Measurements from ENCODE around the gene GCFC2. TPM values are rescaled to one million over a fixed set of nuclear protein-coding genes. Genes with fewer than 3 reads are reported as not detected.

Gene GCFC2
- total RNA-seq, 2 donors from 2014 or later: 17.1 to 22.4 TPM

DNA sequence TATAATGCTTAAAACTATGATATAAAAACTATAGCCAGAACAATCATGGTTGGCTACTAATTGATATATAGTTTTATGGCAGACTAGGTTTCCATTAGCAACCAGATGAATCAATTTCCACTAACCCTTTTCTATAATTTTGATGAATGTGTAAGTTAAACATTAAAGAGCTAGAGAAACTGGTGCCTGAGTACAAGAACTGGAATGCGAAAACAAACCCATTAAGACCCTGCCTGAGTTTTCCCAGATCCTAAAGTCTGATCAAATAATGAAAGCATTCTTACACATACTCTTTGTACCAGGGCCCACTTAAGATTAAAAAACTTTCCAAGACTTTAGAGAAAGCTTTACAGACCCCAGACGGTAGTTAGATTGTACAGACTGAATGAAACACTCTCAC, 42.8 kb downstream of the GCFC2 start:
- Mint-ChIP-seq H3K4me1 (no peaks in the 10 kb centered on the region), H3K27ac (no peak overlapping the region), H3K4me3 (no peak overlapping the region), H3K27me3 (no peaks in the 10 kb centered on the region), H3K36me3 (ENCODE audit: low read depth) (no peaks in the 10 kb centered on the region)
- no peak for DNase-seq
- ATAC-seq: no peak
- H3K9me3 ChIP-seq (ENCODE audit: control insufficient read depth, low read length, poor library complexity, severe bottlenecking): no peaks in the 10 kb centered on the region

DNA sequence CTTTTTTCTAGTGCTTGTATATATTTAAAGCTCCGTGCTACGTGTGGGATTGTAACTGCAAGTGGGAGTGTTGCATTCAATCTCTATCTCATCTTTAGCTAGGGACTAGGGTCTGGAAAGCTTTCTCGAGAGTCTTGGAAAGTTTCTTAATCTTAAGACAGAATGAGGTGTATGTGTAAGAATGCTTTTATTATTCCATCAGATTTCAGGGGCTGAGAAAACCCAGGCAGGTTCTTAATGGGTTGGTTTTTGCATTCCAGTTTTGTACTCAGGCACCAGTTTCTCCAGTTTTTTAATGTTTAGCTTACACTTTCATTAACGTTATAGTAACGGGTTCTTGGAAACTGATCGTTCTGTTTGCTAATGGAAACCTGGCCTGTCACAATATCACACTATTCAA, 43.8 kb downstream of the GCFC2 start:
- ATAC-seq (no peak), DNase-seq (no peak)
- Mint-ChIP-seq H3K36me3 (ENCODE audit: low read depth) (no peaks in the 10 kb centered on the region), H3K4me3 (no peak overlapping the region), H3K27ac (no peak overlapping the region), H3K4me1 (no peaks in the 10 kb centered on the region), H3K27me3 (no peaks in the 10 kb centered on the region)
- H3K9me3 ChIP-seq (ENCODE audit: control insufficient read depth, low read length, poor library complexity, severe bottlenecking): no peaks in the 10 kb centered on the region

DNA sequence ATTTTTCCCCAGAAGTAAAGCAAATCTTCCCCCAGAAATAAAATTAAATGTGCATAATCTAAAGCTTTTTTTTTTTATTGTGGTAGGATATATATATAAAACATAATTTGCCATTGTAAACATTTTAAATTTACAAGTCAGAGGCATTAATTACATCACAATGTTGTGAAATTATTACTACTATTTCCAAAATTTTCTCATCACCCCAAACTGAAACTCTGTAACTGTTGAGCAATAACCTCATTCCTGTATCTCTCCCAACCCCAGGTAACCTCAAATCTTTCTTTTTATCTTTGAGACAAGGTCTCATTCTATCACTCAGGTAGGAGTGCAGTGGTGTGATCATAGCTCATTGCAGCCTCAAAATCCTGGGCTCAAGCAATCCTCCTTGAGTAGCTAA, 52.9 kb downstream of the GCFC2 start:
- H3K4me1 Mint-ChIP-seq: peaks cover 5% of the 10 kb centered on the region
- no peak for DNase-seq
- H3K36me3 Mint-ChIP-seq (ENCODE audit: low read depth): peaks cover 13% of the 10 kb centered on the region
- no peak for ATAC-seq
- peaks cover 2% of the 10 kb centered on the region for H3K9me3 ChIP-seq (ENCODE audit: control insufficient read depth, low read length, poor library complexity, severe bottlenecking)
- H3K4me3 Mint-ChIP-seq: no peak overlapping the region
- no peaks in the 10 kb centered on the region for H3K27me3 Mint-ChIP-seq
- no peak overlapping the region for H3K27ac Mint-ChIP-seq

DNA sequence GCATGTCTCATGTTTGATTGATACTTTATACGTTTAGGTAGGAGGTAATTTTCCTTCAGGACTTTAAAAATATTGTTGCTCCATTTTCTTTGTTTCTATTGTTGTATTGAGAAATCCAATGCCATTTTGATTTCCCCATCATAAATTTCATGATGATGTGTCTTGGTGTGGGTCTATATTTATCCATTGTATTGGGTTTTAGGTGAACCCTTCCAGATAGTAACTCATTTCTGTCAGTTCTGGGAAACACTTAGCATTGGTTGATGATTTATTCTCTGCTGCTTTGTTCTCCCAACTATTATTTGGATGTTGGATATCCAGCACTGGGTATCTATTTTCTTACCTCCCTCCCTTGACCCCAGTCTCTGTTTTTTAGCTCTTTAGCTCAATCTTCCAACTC, 54.2 kb downstream of the GCFC2 start:
- H3K36me3 Mint-ChIP-seq (ENCODE audit: low read depth): peaks cover 13% of the 10 kb centered on the region
- ATAC-seq: no peak
- no peak for DNase-seq
- no peaks in the 10 kb centered on the region for H3K27me3 Mint-ChIP-seq
- H3K27ac Mint-ChIP-seq: no peak overlapping the region
- peaks cover 2% of the 10 kb centered on the region for H3K9me3 ChIP-seq (ENCODE audit: control insufficient read depth, low read length, poor library complexity, severe bottlenecking)
- no peak overlapping the region for H3K4me3 Mint-ChIP-seq
- H3K4me1 Mint-ChIP-seq: peaks cover 5% of the 10 kb centered on the region

DNA sequence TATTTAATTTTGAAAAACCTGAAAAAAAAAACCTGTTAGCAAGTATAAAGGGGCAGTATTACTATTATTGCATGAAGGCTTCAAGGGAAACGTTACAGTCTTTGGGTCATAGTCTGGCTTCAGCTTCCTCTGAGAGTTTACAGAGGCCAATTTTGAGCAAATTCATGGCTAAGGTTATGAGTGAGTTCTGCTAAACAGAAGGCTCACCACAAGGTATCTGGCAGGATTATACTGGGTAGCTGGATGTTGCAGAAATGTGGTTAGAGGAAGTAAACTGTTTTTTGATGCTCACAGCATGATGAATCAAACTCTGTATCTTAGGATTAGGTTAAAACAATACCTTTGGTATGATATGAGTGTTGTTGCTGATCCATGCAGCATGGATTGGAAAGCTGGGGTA, 54.9 kb downstream of the GCFC2 start:
- DNase-seq: no peak
- no peaks in the 10 kb centered on the region for H3K27me3 Mint-ChIP-seq
- ATAC-seq: no peak
- no peaks in the 10 kb centered on the region for H3K9me3 ChIP-seq (ENCODE audit: control insufficient read depth, low read length, poor library complexity, severe bottlenecking)
- peaks cover 13% of the 10 kb centered on the region for H3K36me3 Mint-ChIP-seq (ENCODE audit: low read depth)
- peaks cover 8% of the 10 kb centered on the region for H3K4me1 Mint-ChIP-seq
- no peak overlapping the region for H3K4me3 Mint-ChIP-seq
- no peak overlapping the region for H3K27ac Mint-ChIP-seq

DNA sequence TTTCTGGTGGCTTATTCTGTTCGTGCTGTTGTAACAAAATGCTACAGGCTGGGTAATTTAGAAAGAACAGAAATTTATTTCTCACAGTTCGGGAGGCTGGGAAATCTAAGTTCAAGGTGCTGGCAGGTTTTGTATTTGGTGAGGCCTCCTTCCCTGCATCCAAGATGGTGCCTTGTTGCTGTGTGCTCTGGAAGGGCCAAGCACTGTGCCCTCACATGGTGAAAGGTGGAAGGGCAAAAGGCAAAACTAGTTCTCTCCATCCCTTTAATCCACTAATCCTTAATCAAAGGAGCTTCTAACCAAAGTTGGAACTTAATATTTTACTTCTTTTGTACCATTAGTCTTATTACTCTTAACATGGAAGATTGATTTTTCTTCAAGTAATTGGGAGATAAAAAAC, 56.7 kb downstream of the GCFC2 start:
- Mint-ChIP-seq H3K4me1 (peaks cover 12% of the 10 kb centered on the region), H3K27me3 (no peaks in the 10 kb centered on the region), H3K4me3 (no peak overlapping the region), H3K27ac (no peak overlapping the region), H3K36me3 (ENCODE audit: low read depth) (peaks cover 12% of the 10 kb centered on the region)
- H3K9me3 ChIP-seq (ENCODE audit: control insufficient read depth, low read length, poor library complexity, severe bottlenecking): no peaks in the 10 kb centered on the region
- ATAC-seq (no peak), DNase-seq (no peak)

DNA sequence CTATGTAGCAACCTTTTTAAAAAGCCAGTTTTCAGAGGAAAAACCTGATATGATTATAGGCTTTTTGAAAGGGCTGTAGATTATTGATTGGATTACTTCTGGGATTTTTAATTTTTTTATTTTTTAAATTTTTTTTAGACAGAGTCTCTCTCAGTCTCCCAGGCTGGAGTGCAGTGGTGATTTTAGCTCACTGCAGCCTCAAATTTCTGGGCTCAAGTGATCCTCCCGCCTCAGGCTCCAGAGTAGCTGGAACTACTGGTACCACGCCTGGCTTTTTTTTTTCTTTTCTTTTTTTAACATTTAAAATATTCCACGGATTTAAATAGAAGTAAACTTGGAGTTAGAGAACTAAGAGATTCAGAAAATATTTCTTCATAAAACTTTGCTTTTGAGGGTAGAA, 62.9 kb downstream of the GCFC2 start:
- Mint-ChIP-seq H3K4me1 (peaks cover 12% of the 10 kb centered on the region), H3K27ac (peak overlapping the region; percentile 92), H3K27me3 (no peaks in the 10 kb centered on the region), H3K36me3 (ENCODE audit: low read depth) (peaks cover 4% of the 10 kb centered on the region), H3K4me3 (peak overlapping the region; percentile 95)
- DNase-seq: no peak
- no peaks in the 10 kb centered on the region for H3K9me3 ChIP-seq (ENCODE audit: control insufficient read depth, low read length, poor library complexity, severe bottlenecking)
- no peak for ATAC-seq

DNA sequence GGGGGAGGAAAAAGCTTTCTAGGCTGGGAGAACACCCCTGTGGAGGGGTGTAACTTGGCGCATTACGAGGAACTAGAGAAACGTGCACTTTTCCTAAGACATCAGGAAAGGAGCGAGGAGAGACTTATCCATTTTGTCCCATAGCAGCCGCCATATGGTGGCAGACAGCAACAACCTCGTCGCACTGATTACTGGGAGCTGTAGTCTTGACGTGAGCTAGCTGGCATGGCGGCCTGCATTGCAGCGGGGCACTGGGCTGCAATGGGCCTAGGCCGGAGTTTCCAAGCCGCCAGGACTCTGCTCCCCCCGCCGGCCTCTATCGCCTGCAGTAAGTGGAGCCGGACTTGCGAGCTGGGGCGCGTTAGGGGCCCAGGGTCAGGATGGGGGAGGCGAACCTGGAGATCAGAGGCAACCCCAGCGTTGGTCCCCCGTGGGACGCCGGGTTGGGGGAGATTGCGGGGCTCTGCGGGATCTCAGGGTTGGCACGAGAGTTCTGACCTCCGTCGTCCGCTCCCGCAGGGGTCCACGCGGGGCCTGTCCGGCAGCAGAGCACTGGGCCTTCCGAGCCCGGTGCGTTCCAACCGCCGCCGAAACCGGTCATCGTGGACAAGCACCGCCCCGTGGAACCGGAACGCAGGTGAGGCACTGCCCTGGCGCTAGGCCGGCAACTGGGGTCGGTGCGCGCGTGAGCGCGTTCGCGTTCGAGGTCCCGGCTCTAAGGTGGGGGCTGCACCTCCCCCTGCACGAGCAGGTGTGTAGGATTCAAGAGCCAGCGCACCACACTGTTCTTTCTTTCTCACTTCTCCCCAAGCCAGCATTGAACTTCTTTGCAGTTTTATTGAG, 63.9 kb downstream of the GCFC2 start, which contains the start of gene MRPL19:
MRPL19 (plus strand) TSS at position 201 of the 843 bp plus-strand sequence; CDS start at position 226, 25 bp downstream.
- H3K36me3 Mint-ChIP-seq (ENCODE audit: low read depth): peaks cover 4% of the 10 kb centered on the region
- H3K4me1 Mint-ChIP-seq: peaks cover 12% of the 10 kb centered on the region
- H3K27me3 Mint-ChIP-seq: no peaks in the 10 kb centered on the region
- H3K9me3 ChIP-seq (ENCODE audit: control insufficient read depth, low read length, poor library complexity, severe bottlenecking): no peaks in the 10 kb centered on the region
- peak within 1 kb of the TSS; percentile 95 for H3K4me3 Mint-ChIP-seq
- ATAC-seq (peak; percentile 98), DNase-seq (peak; percentile 50 to 51 (median 51))
- peak within 1 kb of the TSS; percentile 92 for H3K27ac Mint-ChIP-seq

DNA sequence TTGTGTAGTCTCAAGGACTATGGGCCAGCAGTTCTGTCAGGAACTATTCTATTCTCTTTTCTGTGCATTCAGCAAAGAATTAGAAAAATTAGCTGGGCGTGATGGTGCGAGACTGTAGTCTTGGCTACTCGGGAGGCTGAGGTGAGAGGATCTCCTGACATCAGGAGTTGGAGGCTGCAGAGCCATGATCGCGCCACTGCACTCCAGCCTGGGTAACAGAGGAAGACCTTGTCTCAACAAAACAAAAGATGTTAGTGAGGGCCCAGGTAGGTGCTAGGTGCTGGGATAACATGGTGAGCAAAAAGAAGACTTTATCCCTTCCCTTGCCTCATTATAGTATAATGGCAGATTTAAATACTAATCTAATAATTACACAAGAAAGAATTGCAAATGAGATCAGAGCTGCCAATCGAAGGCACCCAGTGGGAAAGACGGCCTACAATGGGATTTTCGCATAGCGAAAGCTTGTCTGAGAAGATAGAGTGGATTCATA, 64.6 kb downstream of the GCFC2 start:
- no peaks in the 10 kb centered on the region for H3K9me3 ChIP-seq (ENCODE audit: control insufficient read depth, low read length, poor library complexity, severe bottlenecking)
- no peaks in the 10 kb centered on the region for H3K27me3 Mint-ChIP-seq
- peak overlapping the region; percentile 92 for H3K27ac Mint-ChIP-seq
- ATAC-seq: no peak
- peaks cover 4% of the 10 kb centered on the region for H3K36me3 Mint-ChIP-seq (ENCODE audit: low read depth)
- H3K4me1 Mint-ChIP-seq: peaks cover 9% of the 10 kb centered on the region
- DNase-seq: no peak
- H3K4me3 Mint-ChIP-seq: peak overlapping the region; percentile 95

DNA sequence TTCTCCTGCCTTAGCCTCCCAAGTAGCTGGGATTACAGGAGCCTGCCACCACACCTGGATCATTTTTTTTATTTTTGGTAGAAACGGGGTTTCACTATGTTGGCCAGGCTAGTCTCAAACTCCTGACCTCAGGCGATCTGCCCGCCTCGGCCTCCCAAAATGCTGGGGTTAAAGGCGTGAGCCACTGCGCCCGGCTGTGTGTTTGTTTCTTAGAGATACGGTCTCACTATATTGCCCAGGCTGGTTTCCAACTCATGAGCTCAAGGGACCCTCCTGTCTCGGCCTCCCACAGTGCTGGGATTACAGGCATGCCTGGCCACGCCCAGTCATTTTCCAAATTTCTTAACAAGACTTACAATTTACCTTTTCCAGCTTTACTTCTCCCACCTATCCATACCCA, 65.1 kb downstream of the GCFC2 start:
- DNase-seq (no peak), ATAC-seq (no peak)
- H3K9me3 ChIP-seq (ENCODE audit: control insufficient read depth, low read length, poor library complexity, severe bottlenecking): no peaks in the 10 kb centered on the region
- Mint-ChIP-seq H3K27ac (no peak overlapping the region), H3K27me3 (no peaks in the 10 kb centered on the region), H3K4me3 (peak overlapping the region; percentile 95), H3K36me3 (ENCODE audit: low read depth) (peaks cover 2% of the 10 kb centered on the region), H3K4me1 (peaks cover 7% of the 10 kb centered on the region)

DNA sequence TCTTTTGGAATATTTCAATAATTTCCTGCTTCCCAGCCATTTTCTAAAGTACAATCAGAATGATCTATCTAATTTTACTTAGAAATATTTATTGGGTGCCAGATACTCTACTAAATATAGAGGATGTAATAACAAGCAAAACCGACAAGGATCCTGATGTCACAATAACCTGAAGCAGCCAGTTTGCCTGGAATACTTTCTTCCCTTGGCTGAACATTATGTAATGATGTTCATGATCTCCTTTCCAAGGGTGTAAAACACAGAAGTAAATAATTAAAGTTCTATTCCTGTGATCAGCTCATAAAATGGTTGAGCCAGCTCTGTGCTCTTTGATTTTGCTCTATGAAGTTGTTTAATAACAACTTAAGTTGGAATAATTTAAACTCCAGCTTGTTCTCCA, 66.7 kb downstream of the GCFC2 start:
- DNase-seq (no peak), ATAC-seq (no peak)
- peaks cover 4% of the 10 kb centered on the region for H3K27me3 Mint-ChIP-seq
- H3K9me3 ChIP-seq (ENCODE audit: control insufficient read depth, low read length, poor library complexity, severe bottlenecking): no peaks in the 10 kb centered on the region
- no peak overlapping the region for H3K4me3 Mint-ChIP-seq
- H3K27ac Mint-ChIP-seq: no peak overlapping the region
- H3K4me1 Mint-ChIP-seq: peaks cover 6% of the 10 kb centered on the region
- no peaks in the 10 kb centered on the region for H3K36me3 Mint-ChIP-seq (ENCODE audit: low read depth)

DNA sequence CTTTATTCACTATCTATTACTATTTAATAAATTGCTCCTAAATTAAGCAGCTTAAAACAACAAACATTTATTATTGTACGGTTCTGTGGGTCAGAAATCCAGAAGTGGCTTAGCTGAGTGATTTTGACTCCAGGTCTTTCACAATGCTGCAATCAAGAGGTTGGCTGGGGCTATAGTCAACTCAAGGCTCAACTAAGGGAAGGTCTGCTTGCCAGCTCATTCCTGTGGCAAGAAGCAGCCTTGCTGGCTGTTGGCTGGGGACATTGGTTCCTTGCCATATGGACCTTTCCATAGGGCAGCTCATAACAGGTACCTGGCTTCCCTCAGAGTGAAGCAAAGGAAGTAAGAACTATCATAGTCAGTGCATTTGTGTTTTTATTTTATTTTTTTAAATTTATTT, 69.1 kb downstream of the GCFC2 start:
- Mint-ChIP-seq H3K36me3 (ENCODE audit: low read depth) (peaks cover 3% of the 10 kb centered on the region), H3K4me1 (peaks cover 6% of the 10 kb centered on the region), H3K27me3 (peaks cover 22% of the 10 kb centered on the region), H3K27ac (no peak overlapping the region), H3K4me3 (no peak overlapping the region)
- no peaks in the 10 kb centered on the region for H3K9me3 ChIP-seq (ENCODE audit: control insufficient read depth, low read length, poor library complexity, severe bottlenecking)
- no peak for ATAC-seq
- DNase-seq: no peak

DNA sequence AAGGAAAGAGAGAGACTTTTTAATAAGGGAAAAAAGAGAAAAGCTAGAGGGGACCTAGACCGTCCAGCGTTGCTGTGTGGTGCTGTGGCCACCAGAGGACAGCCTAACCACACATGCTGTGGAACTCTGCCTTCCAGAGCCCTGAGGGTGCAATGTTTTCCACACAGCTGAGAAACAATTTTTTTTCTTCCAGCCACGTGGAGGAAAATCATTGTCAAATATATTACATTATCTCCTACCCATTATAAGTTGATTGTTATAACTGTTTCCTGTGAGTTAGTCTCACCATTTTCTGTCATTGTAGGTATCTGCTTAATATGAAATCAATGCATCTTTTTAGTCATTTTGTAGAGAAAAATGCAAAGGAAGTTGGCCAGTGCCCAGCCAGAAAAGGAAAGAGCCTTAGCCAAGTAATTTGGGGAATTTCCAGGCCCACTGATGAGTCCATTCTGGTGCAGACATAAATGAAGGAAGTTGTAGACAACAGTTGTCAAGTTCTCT, 70.0 kb downstream of the GCFC2 start:
- ATAC-seq (peak; percentile 98), DNase-seq (peak in 2 of 3 donors; percentile 11 to 18)
- H3K4me1 Mint-ChIP-seq: peaks cover 4% of the 10 kb centered on the region

DNA sequence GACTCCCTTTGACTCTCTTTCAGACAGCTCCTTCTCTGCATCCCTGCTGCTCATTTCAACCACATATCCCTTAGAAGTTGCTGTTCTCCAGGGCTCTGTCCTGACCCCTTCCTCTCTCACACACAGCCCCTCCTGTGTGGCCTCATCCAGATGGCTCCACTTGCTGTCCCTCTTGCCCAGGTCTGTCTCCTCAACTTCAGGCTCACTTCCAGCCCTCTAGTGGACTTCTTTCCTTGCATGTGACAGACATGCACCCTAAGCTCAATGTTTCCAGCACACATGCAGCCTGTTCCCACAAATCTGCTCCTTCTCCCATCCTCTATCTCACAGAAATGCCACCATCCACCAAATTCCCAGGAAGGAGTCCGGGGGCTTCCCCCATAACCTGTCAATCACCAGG, 73.1 kb downstream of the GCFC2 start:
- no peaks in the 10 kb centered on the region for H3K9me3 ChIP-seq (ENCODE audit: control insufficient read depth, low read length, poor library complexity, severe bottlenecking)
- peaks cover 4% of the 10 kb centered on the region for H3K4me1 Mint-ChIP-seq
- no peak for DNase-seq
- peaks cover 41% of the 10 kb centered on the region for H3K27me3 Mint-ChIP-seq
- H3K27ac Mint-ChIP-seq: no peak overlapping the region
- H3K36me3 Mint-ChIP-seq (ENCODE audit: low read depth): peaks cover 3% of the 10 kb centered on the region
- no peak overlapping the region for H3K4me3 Mint-ChIP-seq
- ATAC-seq: no peak

More for the DNA sequence above, 70.0 kb downstream of the GCFC2 start:
- H3K9me3 ChIP-seq (ENCODE audit: control insufficient read depth, low read length, poor library complexity, severe bottlenecking): no peaks in the 10 kb centered on the region
- Mint-ChIP-seq H3K27ac (no peak overlapping the region), H3K4me3 (no peak overlapping the region), H3K36me3 (ENCODE audit: low read depth) (peaks cover 3% of the 10 kb centered on the region), H3K27me3 (peaks cover 29% of the 10 kb centered on the region)

Measured in T-helper 17 cell (primary cell).